CD4-positive, alpha-beta T cell treated with Interleukin-15 for 4 hours (primary cell): Measurements from ENCODE around the gene KANK4.

Experiments
- DNase-seq: peaks from one replicate; pipeline ENCODE4 v3.0.0-alpha.2; 2020; ENCODE audit warnings: low spot score

Gene KANK4

DNA sequence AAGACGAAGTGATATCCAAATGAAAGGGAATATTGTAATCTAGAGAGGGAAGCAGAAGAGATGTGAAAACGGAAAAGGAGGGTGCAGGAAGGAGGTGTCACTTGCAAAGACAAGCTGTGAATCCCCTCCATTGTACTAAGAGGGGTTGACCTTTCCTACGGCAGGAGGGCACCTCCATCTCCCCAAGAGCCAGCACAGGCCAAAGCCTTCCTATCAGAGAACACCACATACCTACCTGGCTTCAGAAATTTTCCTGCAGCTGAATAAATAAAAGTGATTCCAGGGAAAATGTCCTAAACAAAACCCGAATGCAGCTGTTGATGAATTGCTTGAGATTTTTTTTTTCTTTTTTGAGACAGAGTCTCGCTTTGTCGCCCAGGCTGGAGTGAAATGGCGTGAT, 14.3 kb downstream of the KANK4 start:
- DNase-seq: no peak

DNA sequence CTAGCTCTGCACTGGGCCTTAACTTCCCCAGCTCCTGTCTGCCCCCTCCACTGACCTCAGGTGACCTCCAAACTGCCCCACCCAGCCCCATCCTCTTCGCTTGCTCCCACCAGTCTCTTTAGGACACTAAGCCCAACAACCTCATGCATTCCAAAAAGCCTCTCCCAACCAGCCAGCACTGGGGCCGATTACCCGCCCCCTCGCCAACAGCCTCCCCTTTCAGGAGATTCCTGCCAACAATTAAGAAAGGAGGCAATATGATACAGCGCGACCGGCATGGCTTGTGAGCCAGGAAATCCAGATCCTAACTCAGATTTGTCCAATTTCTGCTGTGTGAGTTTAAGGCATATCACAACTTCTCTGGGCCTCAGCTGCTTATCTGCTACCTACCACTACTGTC, 14.7 kb downstream of the KANK4 start:
- no peak for DNase-seq

DNA sequence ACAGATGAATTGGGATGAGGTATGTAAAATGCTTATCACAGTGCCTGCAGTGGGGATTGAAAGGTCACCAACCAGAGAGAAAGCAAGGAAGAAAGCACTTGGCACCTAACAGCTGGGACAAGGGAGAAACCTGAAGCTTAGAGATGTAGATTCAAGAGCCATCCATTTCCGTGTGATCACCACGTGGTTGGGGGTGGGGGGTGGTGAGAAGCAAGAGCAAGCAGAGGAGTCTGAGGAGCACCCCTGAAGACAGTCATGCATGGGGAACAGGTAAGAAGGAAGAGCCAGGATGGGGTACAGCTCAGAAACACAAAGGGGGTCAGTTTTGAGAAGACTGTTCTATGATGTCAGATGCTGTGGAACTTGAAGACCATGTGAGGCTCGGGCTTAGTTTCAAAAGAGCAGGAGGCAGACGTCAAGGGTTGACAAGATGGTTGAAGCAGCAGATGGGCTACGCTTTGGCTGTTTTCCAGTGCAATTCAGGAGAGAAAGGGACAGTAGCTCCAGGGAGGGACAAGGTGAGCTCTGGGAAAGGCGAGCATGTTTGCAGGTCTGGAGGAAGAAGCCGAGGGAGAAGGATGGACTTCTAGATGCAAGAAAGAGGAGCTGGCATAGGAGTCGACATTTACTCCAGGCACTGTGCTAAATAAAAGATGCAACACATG, 17.4 kb downstream of the KANK4 start:
- DNase-seq: no peak

DNA sequence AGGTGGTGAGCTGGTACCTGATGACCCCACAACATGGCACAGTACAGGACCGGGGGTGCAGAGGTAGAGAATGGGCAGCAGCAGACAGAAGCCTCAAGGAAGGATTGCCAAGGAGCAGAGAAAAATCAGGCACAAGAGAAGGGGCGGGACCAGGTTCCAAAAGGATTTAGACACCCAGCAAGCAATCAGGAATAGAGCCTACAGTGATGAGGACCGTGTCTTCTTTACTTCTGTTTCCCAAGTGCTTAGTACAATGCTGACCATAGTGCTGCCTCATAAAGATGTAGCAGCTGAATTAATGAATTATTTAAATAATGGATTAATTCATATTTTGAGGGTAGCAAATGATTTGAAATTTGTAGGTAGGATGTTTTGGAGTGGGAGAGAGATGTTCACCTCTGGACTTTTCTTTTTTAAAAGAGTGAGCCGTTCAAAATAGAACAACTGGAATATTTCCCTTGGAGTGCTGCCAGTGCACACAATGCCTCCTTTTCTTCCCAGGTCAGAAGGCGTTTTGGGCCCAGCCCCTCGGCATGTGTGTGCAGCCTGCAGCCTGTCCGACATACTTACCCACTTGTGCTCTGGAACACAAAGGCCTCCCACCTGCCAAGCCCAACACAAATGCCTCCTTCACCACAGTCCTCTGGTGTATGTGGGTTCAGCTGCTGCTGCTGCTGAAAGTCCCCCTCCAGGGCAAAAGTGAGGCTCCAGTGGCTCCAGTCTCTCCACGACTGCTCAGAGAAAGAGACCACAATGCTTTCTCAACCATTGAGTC, 19.6 kb downstream of the KANK4 start:
- no peak for DNase-seq

DNA sequence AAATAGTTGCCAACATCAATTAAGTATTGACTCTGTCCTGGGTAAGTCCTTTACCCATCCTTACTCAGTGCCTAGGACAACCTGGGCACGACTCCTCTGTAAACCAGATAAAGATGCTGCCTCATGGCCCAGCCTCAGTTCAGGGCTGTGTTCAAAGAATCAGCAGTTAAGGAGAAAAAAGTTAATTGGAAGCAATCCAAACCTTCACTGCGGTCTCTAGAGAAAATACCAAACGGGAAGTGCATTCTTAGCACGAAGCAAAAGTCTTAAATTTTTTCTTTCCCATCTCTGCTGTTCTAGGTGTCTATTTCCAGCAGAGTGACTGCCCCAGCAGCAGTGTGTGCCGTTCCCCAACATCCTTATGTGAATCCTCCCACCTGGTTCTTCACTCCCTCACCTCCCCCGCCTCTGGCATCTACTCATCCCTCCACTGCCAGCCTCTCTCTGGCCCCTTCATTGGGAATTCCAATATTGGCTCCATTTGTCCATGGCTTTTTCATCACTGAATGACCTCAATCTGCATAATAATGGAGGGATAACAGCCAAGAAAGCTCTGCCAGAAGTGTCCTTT, 23.2 kb downstream of the KANK4 start:
- DNase-seq: no peak

DNA sequence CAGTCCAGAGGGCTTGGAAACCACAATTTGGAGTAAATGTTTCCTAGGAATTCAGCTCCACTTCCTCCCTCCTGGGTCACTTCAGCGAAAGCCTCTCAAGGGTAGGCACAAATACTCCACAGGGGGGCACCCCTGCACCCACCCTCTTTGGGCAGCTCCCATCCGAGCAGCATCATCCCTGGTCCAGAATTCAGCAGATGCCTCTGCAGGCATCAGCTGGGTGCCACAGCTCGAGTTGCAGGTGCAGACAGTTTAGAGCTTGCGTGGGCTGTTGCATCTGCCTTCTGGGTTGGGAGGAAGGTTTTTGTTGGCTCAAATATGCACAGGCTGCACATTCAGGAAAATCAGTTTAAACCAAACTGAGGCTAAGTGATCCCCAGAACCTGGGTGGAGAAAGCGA, 25.0 kb downstream of the KANK4 start:
- DNase-seq: no peak

DNA sequence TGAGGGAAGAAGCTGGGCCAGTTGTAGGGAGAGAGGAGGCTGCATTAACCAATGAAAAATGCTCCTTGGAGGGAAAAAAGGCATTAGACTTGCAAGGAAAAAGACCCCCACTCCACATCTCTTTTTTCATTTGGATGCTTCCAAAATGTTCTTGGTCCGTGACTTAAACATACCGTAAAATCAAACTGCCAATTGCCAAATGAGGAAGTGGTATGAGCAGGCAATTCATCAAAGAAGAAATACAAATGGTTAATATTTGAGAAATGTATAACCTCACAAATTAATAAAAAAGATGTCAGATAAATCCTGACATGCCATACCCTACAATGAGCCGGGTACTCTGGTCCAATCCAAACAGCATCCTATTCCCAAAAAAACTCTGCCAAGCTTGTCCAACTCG, 30.6 kb downstream of the KANK4 start:
- DNase-seq: no peak

DNA sequence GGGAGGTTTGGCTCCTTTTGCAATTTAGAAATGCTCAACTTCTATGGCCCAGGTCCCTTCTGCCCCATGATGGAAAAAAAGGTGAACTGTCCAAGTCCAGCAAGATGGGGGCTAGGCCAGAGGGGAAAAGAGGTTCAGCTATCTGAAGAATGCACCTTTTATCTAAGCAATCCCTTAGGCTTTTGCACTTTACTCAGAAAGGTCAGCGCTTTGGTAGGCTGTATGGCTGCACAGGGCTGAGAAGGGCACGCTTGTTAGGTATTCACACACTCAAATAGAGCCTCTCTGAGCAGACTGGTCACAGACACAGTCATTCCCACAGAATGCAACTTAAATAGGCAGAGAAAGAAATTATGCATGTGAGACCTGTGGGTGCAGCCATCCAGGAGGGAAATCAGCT, 31.0 kb downstream of the KANK4 start:
- DNase-seq: no peak

DNA sequence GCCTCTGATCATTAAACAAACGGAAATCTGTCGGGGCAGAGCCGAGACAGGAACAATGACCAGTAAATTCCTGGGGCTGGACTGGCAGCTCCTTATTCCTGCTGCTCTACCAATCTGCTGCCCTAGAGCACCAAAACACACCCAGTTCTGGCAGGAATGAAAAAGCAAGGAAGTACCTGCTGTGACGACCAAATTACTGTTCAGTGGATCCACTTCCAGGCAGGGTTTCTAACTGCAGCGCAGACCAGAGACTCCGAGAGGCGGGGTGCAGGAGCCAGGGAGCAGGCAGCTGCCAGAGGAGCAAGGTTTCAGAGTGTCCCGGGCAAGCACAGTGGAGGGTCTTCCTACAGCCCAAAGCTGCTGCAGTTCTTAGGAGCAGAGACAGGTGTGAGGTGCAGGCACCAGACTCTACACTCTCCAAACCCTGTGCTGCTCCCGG, 32.4 kb downstream of the KANK4 start:
- no peak for DNase-seq

DNA sequence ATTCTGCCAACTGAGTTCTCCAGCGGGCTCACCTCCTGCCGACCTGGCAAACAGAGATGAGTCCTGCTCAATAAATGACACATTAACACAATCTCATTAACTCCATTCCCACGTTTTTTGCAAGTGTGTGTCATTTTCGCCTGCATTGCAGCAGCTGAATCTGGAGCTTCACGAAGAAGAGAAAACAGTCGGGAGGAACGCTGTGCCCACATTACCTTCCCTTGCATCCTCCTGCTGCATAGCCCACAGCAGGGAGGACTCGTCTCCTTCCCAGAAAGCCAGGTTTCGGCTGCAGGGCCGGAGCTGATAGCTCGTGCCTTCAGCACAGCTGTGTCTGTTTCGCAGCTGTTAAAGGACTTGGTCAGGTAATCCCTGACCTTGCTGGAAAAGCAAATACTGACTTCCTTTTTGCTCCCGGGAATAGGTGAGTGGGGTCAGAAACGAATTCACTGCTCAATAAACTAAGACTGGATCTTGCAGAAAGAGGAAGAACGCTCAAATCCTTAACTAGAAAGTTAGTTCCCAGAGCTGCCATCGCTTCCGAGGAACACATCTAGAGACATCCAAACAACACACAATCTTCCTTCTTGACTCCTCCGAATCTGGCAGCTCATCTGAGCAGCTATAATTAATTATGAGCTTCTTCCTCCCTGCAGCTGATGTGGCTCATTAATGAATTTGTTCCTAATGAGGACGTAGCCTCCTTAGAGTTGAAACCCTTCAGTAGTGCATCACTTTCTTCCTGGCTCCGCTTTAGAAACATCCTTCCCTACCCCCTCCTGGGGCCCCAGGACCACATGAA, 33.0 kb downstream of the KANK4 start:
- no peak for DNase-seq

DNA sequence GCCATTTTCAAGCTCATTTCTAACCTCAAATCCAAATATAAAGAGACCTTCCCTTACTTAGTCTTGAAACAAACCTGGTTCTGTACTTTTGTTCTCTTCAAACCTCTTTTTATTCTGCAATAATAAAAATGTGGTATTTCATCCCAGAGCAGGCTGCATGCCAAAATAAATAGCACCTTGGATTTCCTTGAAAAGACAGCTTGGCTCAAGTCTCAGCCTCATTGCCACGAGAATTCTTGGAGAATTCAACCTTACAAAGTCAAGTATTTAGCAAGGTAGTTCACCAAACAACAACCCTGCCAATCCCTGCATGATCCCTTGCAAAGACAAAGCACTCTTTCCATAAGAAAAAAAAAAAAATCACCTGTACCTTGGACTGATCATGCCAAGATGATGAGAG, 33.8 kb downstream of the KANK4 start:
- DNase-seq: no peak

DNA sequence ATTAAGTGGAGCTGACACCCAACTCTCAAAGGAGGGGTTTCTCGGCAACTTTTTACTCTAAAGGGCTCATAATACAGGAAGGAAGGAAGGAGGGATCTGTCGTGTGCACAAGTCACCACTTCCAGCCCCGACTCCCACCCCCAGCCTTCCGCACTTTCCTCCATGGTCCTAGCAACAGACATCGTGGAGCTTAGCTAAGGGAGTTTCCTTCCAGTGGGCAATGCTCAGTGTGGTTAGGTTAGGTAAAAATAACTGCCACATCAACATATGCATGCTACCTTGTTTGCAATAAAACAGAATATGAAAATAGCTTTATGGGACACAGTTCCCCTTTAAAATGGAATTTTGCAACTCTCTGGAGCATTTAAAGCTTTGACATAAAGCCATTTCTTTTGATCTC, 35.2 kb downstream of the KANK4 start:
- DNase-seq: no peak

DNA sequence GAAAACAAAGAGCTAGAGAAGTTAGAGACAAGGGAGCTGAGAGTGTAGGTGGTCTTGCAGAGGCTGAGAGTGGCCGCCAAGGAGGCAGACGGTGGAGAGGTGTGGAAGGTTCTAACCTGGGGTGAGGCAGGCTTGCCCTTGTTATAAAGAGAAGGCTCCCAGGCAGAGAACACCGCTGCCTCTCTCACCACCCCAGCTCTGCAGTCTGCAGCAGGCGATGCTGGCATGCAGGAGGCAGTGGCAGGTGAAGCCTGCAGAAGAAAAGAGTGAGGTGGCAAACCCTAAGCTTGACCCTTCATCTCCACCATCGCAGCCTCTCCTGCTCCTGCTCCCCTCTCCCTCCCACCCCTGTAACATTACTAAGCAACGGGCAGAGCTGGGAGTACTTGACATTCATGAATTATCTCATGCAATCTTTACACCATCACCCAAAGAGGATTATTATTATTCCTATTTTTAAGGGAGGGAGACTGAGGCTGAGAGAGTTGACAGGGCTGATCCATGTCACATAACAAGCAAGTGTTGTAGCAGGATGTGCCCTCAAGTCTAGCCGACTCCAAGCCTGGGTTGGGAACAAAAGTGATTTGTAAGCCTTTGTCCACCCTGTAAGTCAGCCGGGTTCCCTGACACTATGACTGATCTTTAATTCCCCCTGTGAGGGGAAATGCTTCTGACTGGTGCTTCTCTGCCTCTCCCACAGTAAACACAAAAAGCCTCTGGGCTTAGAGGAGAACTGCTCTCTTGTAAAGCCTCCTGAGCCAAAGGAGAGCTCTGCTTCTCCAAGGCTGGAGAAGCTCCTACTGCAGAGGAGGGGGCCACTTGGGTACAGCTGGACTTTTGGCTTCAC, 36.1 kb downstream of the KANK4 start:
- no peak for DNase-seq

DNA sequence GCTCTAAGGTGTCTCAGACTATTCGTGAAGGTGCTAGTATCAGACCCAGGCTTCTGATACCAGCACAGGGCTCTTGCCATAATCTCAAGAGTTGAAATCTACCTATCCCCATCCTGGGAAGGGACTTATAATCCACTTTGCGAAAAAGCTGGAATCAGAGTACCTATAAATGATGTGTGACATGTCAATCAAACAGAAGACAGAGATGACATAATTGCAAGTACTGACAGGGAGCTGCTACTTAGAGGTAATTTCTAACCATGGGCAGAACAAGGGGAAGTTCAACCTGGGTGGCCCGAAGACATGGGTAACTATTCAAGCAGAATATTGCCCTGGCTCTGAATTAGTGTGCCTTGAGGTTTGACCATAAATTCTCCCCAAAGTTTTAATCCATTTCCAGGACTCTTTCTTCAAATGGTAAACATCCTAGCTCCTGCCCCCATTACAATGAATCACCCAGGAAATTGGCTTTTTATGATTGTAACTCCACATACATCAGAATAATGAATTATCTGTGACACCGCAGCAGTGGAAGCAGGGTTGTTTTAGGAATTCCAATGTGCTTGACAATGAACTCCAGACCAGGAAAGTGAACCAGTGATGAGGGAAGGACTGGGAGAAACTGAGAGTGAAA, 37.2 kb downstream of the KANK4 start:
- no peak for DNase-seq

DNA sequence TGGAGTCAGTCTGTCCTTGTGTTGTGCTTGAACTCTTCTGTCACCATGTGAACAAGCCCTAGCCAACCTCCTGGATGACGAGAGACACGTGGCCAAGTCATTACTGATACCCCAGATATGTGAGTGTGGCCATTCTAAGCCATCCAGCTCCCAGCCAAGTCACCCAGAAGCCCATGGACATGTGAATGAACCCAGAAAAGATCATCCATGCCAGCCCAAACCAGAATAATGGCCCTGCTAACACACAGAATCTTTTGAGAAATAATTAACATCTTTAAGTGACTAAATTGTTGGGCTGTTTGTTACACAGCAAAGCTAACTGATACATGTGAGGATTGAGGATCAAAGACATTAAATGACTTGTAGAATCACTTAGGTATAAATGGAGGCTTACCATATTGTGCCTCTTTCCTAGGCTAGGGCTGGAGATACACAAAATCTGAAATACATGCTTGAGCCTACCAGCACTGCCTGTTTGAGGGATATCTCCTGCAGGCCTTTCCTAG, 38.2 kb downstream of the KANK4 start:
- DNase-seq: no peak

DNA sequence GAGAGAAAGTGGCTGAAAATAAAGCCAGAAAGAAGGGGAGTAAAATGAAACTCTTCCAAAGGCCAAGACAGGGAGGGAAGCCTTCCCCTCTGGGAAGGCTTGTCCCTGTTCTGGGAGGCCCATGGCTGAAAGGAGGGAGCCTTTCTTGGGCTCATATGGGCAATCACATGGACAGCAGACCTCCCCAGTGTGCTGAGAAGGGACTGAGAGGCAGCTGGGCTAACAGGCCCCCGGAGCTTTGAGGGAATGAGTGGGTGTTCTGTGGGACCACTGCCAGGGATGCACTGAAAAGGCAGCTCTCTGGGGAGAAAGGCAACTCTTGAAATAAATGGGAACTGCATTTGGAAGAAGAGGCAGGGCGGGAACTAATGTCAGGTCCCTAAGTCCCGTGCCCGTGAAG, 39.1 kb downstream of the KANK4 start:
- DNase-seq: no peak

DNA sequence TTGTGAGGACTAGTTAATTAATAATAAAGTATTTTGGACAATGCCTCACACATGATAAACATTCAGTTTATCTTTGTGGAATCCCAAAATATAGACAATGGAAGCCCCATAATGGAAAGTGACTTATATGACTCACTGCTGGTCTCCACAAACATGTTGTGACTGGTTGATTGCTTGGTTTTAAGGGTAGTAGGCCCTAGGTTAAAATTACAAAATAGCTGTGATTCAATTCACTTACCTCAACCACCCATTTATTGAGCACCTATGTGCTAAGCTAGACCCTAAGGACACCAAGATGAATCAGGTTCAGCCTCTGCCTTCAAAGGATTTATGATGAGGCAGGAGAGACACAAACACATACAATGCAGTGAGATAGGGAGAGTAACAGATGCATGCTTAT, 42.4 kb downstream of the KANK4 start:
- no peak for DNase-seq

DNA sequence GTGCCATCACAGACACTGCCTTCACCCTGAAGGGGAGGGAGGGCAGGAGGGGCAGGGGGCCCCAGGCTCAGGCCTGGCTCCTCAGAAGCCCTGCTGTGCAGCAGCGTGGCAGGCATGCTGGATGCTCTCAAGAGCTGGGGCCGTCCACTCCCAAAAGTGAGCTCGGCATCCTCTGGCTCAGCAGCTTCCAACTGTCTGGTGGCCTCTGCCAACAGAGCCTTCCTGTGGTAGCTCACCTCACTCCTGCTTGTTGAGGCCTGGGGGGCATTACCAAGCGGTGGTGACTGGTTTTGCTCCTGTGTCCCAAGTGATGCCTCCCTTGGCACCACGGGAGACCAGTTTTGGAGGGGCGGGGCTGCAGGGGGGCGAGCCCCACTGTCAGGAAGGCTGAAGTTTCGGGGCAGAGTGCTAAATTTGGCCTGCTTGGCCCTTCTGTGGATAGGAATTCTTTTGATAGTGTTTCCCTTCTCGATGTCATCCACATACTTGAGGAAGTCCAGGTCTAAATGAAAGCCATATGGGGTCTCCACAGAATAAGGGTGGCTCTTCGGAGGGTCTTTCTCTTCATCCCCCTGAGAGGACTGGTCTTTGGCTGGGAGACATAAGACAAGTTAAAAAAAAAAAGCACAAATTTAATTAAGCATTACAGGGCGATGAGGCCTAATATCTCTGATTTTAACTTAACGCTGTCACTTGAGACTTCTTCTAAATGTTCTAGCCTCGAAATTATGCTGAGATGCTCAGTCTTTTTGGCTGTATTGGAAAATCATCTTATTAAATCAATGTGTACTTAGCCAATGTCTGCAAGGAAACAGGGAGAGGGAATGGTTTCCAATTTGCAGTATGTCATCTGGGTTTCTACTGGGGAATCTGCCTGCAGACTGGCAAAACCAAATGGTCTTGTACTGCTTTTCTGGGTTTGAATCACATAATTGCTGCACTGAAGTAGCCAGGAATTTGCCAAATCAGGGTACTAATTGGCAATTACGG, 44.4 kb downstream of the KANK4 start:
- no peak for DNase-seq

DNA sequence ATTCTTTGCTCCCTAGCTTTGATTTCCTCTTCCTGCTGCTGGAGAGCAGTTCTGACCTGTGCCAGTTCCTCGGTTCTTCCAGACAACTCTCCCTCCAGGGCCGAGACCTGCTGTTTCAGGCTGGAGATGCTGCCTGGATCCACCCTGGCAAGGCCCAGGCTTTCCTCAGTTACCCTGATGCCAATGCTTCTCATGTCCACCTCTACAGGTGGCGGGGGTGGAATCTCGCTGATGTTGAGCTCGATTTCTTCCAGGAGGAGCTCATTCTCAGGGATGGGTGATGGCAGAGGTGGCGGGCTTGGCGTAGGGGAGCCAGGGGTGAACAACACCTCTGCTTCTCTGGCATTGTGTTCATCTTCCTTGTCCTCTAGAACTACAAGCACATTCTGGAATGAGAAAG, 45.3 kb downstream of the KANK4 start:
- no peak for DNase-seq
